Astrocyte (in vitro differentiated cells and primary cell): Measurements from ENCODE around the gene PNPLA1. TPM values are rescaled to one million over a fixed set of nuclear protein-coding genes. Genes with fewer than 3 reads are reported as not detected.

Experiments
- DNase-seq: peaks from one replicate; pipeline ENCODE4 v3.0.0-alpha.2; 2010; ENCODE audit warnings: low read depth
- FAIRE-seq: peaks from 2 replicates; lab custom pipeline; 2011; peaks lifted over from hg19 to GRCh38; lab: Jason Lieb, UNC
- H2AFZ ChIP-seq: 2 replicates; pipeline ENCODE4 v1.6.0; 2012; ENCODE audit warnings: low read depth, low read length, inconsistent platforms
- H3K27ac ChIP-seq: 2 replicates; pipeline ENCODE4 v1.5.1; 2011; ENCODE audit warnings: low read depth, low read length, inconsistent platforms
- H3K27me3 ChIP-seq: 2 replicates; pipeline ENCODE4 v1.6.0; 2011; ENCODE audit warnings: low read length, inconsistent platforms; ENCODE audit not compliant: insufficient read depth
- H3K36me3 ChIP-seq: 2 replicates; pipeline ENCODE4 v1.5.1; 2011; ENCODE audit warnings: low read length, inconsistent platforms; ENCODE audit not compliant: insufficient read depth
- H3K4me1 ChIP-seq: 2 replicates; pipeline ENCODE4 v1.5.1; 2011; ENCODE audit warnings: low read length, inconsistent platforms; ENCODE audit not compliant: insufficient read depth
- H3K4me2 ChIP-seq: 2 replicates; pipeline ENCODE4 v1.6.0; 2012; ENCODE audit warnings: low read length, inconsistent platforms
- H3K4me3 ChIP-seq: 2 replicates; pipeline ENCODE4 v1.5.1; 2011; ENCODE audit warnings: low read depth, mild to moderate bottlenecking, low read length, inconsistent platforms; ENCODE audit not compliant: insufficient read depth
- H3K79me2 ChIP-seq: 2 replicates; pipeline ENCODE4 v1.6.0; 2012; ENCODE audit warnings: mild to moderate bottlenecking, low read length, inconsistent platforms; ENCODE audit not compliant: insufficient read depth
- H3K9ac ChIP-seq: 2 replicates; pipeline ENCODE4 v1.6.0; 2012; ENCODE audit warnings: mild to moderate bottlenecking, low read length, inconsistent platforms
- H3K9me3 ChIP-seq: 2 replicates; pipeline ENCODE4 v1.5.1; 2012; ENCODE audit warnings: low read depth, mild to moderate bottlenecking, low read length, inconsistent platforms; ENCODE audit not compliant: insufficient read depth
- H4K20me1 ChIP-seq: 2 replicates; pipeline ENCODE4 v1.6.0; 2012; ENCODE audit warnings: low read length, inconsistent platforms; ENCODE audit not compliant: insufficient read depth
- H3K27ac Mint-ChIP-seq: one replicate; pipeline ENCODE4 v1.8.0; 2021; ENCODE audit warnings: mild to moderate bottlenecking, mixed read lengths; ENCODE audit not compliant: unreplicated experiment
- H3K27me3 Mint-ChIP-seq: one replicate; pipeline ENCODE4 v1.8.0; 2021; ENCODE audit warnings: low read depth, mixed read lengths; ENCODE audit not compliant: unreplicated experiment
- H3K36me3 Mint-ChIP-seq: one replicate; pipeline ENCODE4 v1.8.0; 2021; ENCODE audit warnings: low read depth, mixed read lengths; ENCODE audit not compliant: unreplicated experiment
- H3K4me1 Mint-ChIP-seq: one replicate; pipeline ENCODE4 v1.8.0; 2021; ENCODE audit warnings: low read depth, mixed read lengths; ENCODE audit not compliant: unreplicated experiment
- H3K4me3 Mint-ChIP-seq: one replicate; pipeline ENCODE4 v1.8.0; 2021; ENCODE audit warnings: mild to moderate bottlenecking, moderate library complexity, mixed read lengths; ENCODE audit not compliant: unreplicated experiment
- H3K9me3 Mint-ChIP-seq: one replicate; pipeline ENCODE4 v1.8.0; 2021; ENCODE audit warnings: mild to moderate bottlenecking, mixed read lengths; ENCODE audit not compliant: unreplicated experiment
- CTCF ChIP-seq: IDR thresholded peaks from 2 replicates; pipeline ENCODE4 v1.5.1; 2011; ENCODE audit warnings: low read depth, mild to moderate bottlenecking, inconsistent platforms, low read length, moderate library complexity; ENCODE audit not compliant: insufficient read depth
- EZH2 ChIP-seq: IDR thresholded peaks from 2 replicates; pipeline ENCODE4 v1.6.1; 2012; ENCODE audit warnings: mild to moderate bottlenecking, low read length, inconsistent platforms; ENCODE audit not compliant: insufficient read depth
- total RNA-seq: library from RNA; stranded (reverse); gene quantifications from 2 replicates; pipeline ENCODE4 v1.2.1, GENCODE V29; 2021

The PNPLA1 gene
- total RNA-seq, 1 donor from 2014 or later: not detected

DNA sequence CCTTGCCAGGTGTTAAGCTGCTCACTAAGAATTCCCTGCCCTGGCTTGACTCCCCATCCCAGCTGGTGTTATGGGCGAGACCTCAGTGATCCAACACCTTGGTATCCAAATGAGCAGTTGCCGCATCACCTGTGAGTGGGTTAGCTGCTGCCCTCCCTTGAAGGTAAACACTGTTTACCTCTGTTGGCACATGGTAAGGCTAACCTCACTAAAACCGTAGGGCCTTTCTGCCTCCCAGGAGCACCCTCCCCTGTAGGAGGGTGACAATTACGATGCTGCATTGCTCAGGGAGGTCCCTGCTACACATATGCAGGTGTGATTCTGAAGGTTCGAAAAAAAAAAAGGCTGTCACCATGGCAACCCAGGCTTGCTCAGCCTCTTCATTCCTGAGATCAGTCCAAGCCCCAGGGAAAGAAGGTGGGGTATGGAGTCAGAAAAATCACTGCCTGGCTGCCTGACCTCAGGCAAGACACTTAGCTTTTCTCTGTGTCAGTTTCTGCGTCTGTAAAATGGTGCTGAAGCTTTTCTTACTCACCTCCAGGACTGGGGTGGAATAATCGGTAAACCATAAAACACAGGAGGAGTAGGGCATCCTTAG, 19.5 kb downstream of the PNPLA1 start:
- H3K27ac Mint-ChIP-seq: no peak overlapping the region
- H3K9me3 ChIP-seq: no peaks in the 10 kb centered on the region
- H3K27me3 Mint-ChIP-seq: peaks cover 26% of the 10 kb centered on the region
- DNase-seq (no peak), FAIRE-seq (no peak)
- no peak for TF ChIP-seq EZH2
- no peak for TF ChIP-seq CTCF
- H3K36me3 ChIP-seq: no peaks in the 10 kb centered on the region
- no peaks in the 10 kb centered on the region for H3K9me3 Mint-ChIP-seq
- H3K4me3 Mint-ChIP-seq: no peak overlapping the region
- H3K4me3 ChIP-seq: no peak overlapping the region
- H3K4me1 ChIP-seq: no peaks in the 10 kb centered on the region
- H4K20me1 ChIP-seq: no peaks in the 10 kb centered on the region
- H3K27me3 ChIP-seq: peaks cover 23% of the 10 kb centered on the region
- no peaks in the 10 kb centered on the region for H3K79me2 ChIP-seq
- peaks cover 16% of the 10 kb centered on the region for H3K4me1 Mint-ChIP-seq
- H2AFZ ChIP-seq: no peak overlapping the region
- no peak overlapping the region for H3K9ac ChIP-seq
- no peaks in the 10 kb centered on the region for H3K36me3 Mint-ChIP-seq
- H3K27ac ChIP-seq: no peak overlapping the region
- H3K4me2 ChIP-seq: no peak overlapping the region

- H3K9ac ChIP-seq: no peak overlapping the region
- no peak for DNase-seq
- H3K36me3 ChIP-seq: no peaks in the 10 kb centered on the region
- H3K27ac ChIP-seq: no peak overlapping the region
- TF ChIP-seq EZH2 (no peak), CTCF (no peak)
- H3K27ac Mint-ChIP-seq: peak overlapping the region; percentile 75
- H3K27me3 Mint-ChIP-seq: peaks cover 23% of the 10 kb centered on the region
- no peaks in the 10 kb centered on the region for H3K9me3 Mint-ChIP-seq
- H2AFZ ChIP-seq: no peak overlapping the region
- H3K27me3 ChIP-seq: peaks cover 8% of the 10 kb centered on the region
- H3K4me1 Mint-ChIP-seq: peaks cover 16% of the 10 kb centered on the region
- no peaks in the 10 kb centered on the region for H3K36me3 Mint-ChIP-seq
- H3K4me3 ChIP-seq: no peak overlapping the region
- H3K9me3 ChIP-seq: no peaks in the 10 kb centered on the region
- no peak overlapping the region for H3K4me2 ChIP-seq
- no peaks in the 10 kb centered on the region for H4K20me1 ChIP-seq
- no peak overlapping the region for H3K4me3 Mint-ChIP-seq
- no peaks in the 10 kb centered on the region for H3K79me2 ChIP-seq
- FAIRE-seq: no peak
- no peaks in the 10 kb centered on the region for H3K4me1 ChIP-seq
Measured at GRCh38 chr6:36290668-36291620, 21.1 kb downstream of the PNPLA1 start.
